Measurements from ENCODE around the gene ATG16L2. TPM values are rescaled to one million over a fixed set of nuclear protein-coding genes. Genes with fewer than 3 reads are reported as not detected.

ATG16L2 gene
- polyA plus RNA-seq, 1 donor from 2014 or later: 9.4 TPM

- TF ChIP-seq EP300 (conservative IDR thresholded peaks at IDR 0.05; ENCODE audit: poor library complexity, severe bottlenecking): no peak
- TF ChIP-seq POLR2AphosphoS5 (IDR thresholded peaks at IDR 0.05): no peak
- TF ChIP-seq CTCF (IDR thresholded peaks at IDR 0.05; ENCODE audit: poor library complexity, severe bottlenecking): no peak
- TF ChIP-seq REST (IDR thresholded peaks at IDR 0.05; ENCODE audit: borderline replicate concordance): no peak
- TF ChIP-seq MXI1 (conservative IDR thresholded peaks at IDR 0.05; ENCODE audit: poor library complexity, severe bottlenecking): no peak
- TF ChIP-seq SMC3 (conservative IDR thresholded peaks at IDR 0.05; ENCODE audit: poor library complexity): no peak
- no peak for TF ChIP-seq EZH2 (IDR thresholded peaks at IDR 0.05; ENCODE audit: borderline replicate concordance, insufficient read depth, low read length, poor library complexity, severe bottlenecking)
- TF ChIP-seq TAF1 (IDR thresholded peaks at IDR 0.05; ENCODE audit: low read depth): no peak
- TF ChIP-seq RAD21 (conservative IDR thresholded peaks at IDR 0.05): no peak
- H3K4me3 ChIP-seq (ENCODE audit: low read length): no peak overlapping the region
Measured at GRCh38 chr11:72848846-72849466, 34.7 kb downstream of the ATG16L2 start.

GRCh38 chr11:72850832-72851231 is 36.6 kb downstream of the ATG16L2 start:
- TF ChIP-seq SMC3 (conservative IDR thresholded peaks at IDR 0.05; ENCODE audit: poor library complexity) (no peak), MXI1 (conservative IDR thresholded peaks at IDR 0.05; ENCODE audit: poor library complexity, severe bottlenecking) (no peak), POLR2AphosphoS5 (IDR thresholded peaks at IDR 0.05) (no peak), CTCF (IDR thresholded peaks at IDR 0.05; ENCODE audit: poor library complexity, severe bottlenecking) (no peak), REST (IDR thresholded peaks at IDR 0.05; ENCODE audit: borderline replicate concordance) (no peak), RAD21 (conservative IDR thresholded peaks at IDR 0.05) (no peak)
- H3K27ac ChIP-seq (ENCODE audit: low read length): no peak overlapping the region
- no peak overlapping the region for H2AFZ ChIP-seq (ENCODE audit: low read depth, low read length)
- no peaks in the 10 kb centered on the region for H3K79me2 ChIP-seq (replicated peaks; ENCODE audit: insufficient read depth, low read length)
- no peaks in the 10 kb centered on the region for H4K20me1 ChIP-seq (ENCODE audit: insufficient read depth)
- no peak overlapping the region for H3K4me2 ChIP-seq (ENCODE audit: low read length)
- no peaks in the 10 kb centered on the region for H3K9me3 ChIP-seq (ENCODE audit: low read length)
- H3K9me2 ChIP-seq (ENCODE audit: insufficient read depth, low read length): no peaks in the 10 kb centered on the region
- no peaks in the 10 kb centered on the region for H3K36me3 ChIP-seq (ENCODE audit: insufficient read depth, low read length)
- H3F3A ChIP-seq (ENCODE audit: insufficient read depth, low read length, poor library complexity, severe bottlenecking): no peaks in the 10 kb centered on the region
- H3K9ac ChIP-seq (ENCODE audit: low read length): no peak overlapping the region
- no peak overlapping the region for H3K4me3 ChIP-seq (ENCODE audit: low read length)
- no peaks in the 10 kb centered on the region for H3K27me3 ChIP-seq (ENCODE audit: insufficient read depth, low read depth, low read length)

More at GRCh38 chr11:72848846-72849466, 34.7 kb downstream of the ATG16L2 start:
- H3K36me3 ChIP-seq (ENCODE audit: insufficient read depth, low read length): no peaks in the 10 kb centered on the region
- no peaks in the 10 kb centered on the region for H4K20me1 ChIP-seq (ENCODE audit: insufficient read depth)
- H3K9me2 ChIP-seq (ENCODE audit: insufficient read depth, low read length): no peaks in the 10 kb centered on the region
- no peaks in the 10 kb centered on the region for H3K79me2 ChIP-seq (replicated peaks; ENCODE audit: insufficient read depth, low read length)
- H3K9me3 ChIP-seq (ENCODE audit: low read length): no peaks in the 10 kb centered on the region
- no peak overlapping the region for H2AFZ ChIP-seq (ENCODE audit: low read depth, low read length)
- no peak overlapping the region for H3K4me2 ChIP-seq (ENCODE audit: low read length)
- no peaks in the 10 kb centered on the region for H3F3A ChIP-seq (ENCODE audit: insufficient read depth, low read length, poor library complexity, severe bottlenecking)
- no peaks in the 10 kb centered on the region for H3K27me3 ChIP-seq (ENCODE audit: insufficient read depth, low read depth, low read length)
- H3K27ac ChIP-seq (ENCODE audit: low read length): no peak overlapping the region
- no peak overlapping the region for H3K9ac ChIP-seq (ENCODE audit: low read length)
